Body of pancreas (tissue), 4 donors: ENCODE results near the gene GPC1.

Experiments
- POLR2A ChIP-seq, 3 donors: fragments of 450-650 bp; IDR thresholded peaks; one replicate each; pipeline ENCODE4 v1.6.1; 2016; ENCODE audit warnings: antibody characterized with exemption in 3 of 3, mild to moderate bottlenecking in 2 of 3
- TF ChIP-seq, protein P1 (sequence below), 7 experiments: fragments of 450-650 bp in 4 of 7; fragments of 200-600 bp in 3 of 7; sonication (generic) in 3 of 7; IDR thresholded peaks; one replicate each; pipeline ENCODE4 v1.5.1; 2016 to 2019; ENCODE audit warnings: antibody characterized with exemption in 7 of 7

DNA sequence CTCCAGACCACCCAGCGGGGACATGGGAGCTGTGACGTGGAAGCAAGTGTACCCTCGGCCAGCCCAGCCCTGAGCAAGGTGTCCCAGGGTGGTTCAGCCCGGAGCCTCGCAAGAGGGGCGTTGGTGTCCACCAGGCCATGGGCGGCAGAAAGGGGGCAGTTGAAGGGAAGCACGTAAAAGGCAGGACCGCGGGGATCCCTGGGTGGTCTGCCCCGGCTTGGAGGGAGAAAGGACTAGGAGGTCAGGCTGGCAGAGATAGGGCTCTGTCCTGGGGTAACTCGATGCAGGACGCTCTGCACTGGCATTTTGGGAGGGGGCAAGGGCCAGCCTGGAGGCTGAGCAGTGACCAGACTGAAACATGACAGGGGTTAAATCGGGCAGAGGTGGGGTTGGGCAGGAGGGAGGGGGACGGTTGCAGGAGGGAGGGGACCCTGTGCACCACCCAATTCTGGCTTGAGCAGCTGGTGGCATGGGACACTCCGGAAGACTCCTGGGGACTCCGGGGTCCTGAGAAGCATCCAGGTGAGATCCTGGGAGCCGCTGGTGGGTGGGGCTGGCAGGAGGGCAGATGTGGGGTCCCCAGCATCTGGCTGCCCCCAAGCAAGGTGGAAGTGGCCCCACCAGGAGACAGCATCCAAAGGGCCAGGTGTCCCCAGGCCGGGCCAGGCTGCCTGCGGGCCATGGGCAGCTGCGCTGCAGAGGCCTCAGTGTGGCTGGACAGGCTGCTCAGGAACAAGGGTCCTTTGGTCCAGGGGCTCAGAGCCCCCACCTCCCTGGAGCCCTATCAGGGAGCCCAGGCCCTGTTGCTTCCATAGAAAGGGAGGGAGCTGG, 46.8 kb upstream of the GPC1 start:
- TF ChIP-seq, protein P1, sequence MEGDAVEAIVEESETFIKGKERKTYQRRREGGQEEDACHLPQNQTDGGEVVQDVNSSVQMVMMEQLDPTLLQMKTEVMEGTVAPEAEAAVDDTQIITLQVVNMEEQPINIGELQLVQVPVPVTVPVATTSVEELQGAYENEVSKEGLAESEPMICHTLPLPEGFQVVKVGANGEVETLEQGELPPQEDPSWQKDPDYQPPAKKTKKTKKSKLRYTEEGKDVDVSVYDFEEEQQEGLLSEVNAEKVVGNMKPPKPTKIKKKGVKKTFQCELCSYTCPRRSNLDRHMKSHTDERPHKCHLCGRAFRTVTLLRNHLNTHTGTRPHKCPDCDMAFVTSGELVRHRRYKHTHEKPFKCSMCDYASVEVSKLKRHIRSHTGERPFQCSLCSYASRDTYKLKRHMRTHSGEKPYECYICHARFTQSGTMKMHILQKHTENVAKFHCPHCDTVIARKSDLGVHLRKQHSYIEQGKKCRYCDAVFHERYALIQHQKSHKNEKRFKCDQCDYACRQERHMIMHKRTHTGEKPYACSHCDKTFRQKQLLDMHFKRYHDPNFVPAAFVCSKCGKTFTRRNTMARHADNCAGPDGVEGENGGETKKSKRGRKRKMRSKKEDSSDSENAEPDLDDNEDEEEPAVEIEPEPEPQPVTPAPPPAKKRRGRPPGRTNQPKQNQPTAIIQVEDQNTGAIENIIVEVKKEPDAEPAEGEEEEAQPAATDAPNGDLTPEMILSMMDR (IDR thresholded peaks at IDR 0.05), result no peak
- TF ChIP-seq POLR2A (IDR thresholded peaks at IDR 0.05), result no peak
